Testis (tissue), 2 donors: ENCODE data around the gene GJA3.

Experiments used
- POLR2A ChIP-seq: fragments of 450-650 bp; IDR thresholded peaks from one replicate; pipeline ENCODE4 v1.6.1; 2017; ENCODE audit warnings: antibody characterized with exemption, mild to moderate bottlenecking, moderate library complexity
- TF ChIP-seq, protein P1 (sequence below), 3 experiments: fragments of 450-650 bp in 2 of 3; fragments of 200-600 bp in 1 of 3; sonication (generic) in 1 of 3; IDR thresholded peaks; one replicate each; pipeline ENCODE4 v1.5.1; 2016 to 2019; ENCODE audit warnings: antibody characterized with exemption in 3 of 3, mild to moderate bottlenecking in 2 of 3, moderate library complexity in 1 of 3

DNA sequence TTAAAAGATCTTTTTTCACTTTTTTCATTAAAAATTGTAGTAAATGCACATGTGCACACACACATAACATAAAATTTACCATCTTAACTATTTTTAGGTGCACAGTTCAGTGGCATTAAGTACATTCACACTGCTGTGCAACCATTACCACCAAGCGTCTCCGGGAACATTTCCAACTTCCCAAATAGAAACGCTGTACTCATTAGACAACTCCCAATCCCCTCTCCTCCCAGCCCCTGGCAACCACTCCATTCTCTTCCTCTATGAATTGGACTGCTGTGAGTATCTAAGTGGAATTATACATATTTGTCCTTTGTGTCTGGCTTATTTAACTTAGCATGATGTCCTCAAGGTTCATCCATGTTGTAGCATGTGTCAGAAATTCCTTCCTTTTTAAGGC lies 20.3 kb upstream of the GJA3 start:
- TF ChIP-seq, protein P1, sequence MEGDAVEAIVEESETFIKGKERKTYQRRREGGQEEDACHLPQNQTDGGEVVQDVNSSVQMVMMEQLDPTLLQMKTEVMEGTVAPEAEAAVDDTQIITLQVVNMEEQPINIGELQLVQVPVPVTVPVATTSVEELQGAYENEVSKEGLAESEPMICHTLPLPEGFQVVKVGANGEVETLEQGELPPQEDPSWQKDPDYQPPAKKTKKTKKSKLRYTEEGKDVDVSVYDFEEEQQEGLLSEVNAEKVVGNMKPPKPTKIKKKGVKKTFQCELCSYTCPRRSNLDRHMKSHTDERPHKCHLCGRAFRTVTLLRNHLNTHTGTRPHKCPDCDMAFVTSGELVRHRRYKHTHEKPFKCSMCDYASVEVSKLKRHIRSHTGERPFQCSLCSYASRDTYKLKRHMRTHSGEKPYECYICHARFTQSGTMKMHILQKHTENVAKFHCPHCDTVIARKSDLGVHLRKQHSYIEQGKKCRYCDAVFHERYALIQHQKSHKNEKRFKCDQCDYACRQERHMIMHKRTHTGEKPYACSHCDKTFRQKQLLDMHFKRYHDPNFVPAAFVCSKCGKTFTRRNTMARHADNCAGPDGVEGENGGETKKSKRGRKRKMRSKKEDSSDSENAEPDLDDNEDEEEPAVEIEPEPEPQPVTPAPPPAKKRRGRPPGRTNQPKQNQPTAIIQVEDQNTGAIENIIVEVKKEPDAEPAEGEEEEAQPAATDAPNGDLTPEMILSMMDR (IDR thresholded peaks at IDR 0.05): no peak
- TF ChIP-seq POLR2A: no peak
